Measurements from ENCODE around the gene ZNF479.
"Not testable (repeated sequence)": the region's sequence is repeated elsewhere in the genome, so short reads cannot be mapped to it uniquely, and the experiment has no call there.

The ZNF479 gene

DNA sequence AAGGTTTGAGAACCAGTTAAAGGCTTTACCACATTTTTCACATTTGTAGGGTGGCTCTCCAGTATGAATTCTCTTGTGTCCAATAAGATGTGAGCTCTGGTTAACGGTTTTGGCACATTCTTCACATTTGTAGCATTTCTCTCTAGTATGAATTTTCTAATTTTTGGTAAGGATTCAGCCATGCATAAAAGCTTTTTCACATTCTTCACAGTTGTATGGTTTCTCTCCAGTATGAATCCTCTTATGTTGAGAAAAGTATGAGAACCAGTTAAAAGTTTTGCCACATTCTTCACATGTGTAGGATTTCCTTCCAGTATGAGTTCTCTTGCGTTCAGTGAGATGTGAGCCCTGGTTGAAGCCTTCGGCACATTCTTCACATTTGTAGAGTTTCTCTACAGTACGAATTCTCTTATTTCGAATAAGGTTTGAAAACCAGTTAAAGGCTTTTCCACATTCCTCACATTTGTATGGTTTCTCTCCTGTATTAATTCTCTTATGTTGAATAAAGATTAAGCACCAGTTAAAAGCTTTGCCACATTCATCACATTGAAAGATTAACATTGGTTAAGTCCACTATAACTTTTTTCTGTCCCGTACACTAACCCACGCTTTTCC lies 33.2 kb upstream of the ZNF479 start:
- H3K4me3 ChIP-seq (ENCODE audit: low read depth, low read length), result no peak overlapping the region
- DNase-seq (ENCODE audit: low read depth), result no peak
- TF ChIP-seq, protein P1, sequence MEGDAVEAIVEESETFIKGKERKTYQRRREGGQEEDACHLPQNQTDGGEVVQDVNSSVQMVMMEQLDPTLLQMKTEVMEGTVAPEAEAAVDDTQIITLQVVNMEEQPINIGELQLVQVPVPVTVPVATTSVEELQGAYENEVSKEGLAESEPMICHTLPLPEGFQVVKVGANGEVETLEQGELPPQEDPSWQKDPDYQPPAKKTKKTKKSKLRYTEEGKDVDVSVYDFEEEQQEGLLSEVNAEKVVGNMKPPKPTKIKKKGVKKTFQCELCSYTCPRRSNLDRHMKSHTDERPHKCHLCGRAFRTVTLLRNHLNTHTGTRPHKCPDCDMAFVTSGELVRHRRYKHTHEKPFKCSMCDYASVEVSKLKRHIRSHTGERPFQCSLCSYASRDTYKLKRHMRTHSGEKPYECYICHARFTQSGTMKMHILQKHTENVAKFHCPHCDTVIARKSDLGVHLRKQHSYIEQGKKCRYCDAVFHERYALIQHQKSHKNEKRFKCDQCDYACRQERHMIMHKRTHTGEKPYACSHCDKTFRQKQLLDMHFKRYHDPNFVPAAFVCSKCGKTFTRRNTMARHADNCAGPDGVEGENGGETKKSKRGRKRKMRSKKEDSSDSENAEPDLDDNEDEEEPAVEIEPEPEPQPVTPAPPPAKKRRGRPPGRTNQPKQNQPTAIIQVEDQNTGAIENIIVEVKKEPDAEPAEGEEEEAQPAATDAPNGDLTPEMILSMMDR (IDR thresholded peaks at IDR 0.05; ENCODE audit: control insufficient read depth, extremely low read depth, insufficient read depth), result no peak

DNA sequence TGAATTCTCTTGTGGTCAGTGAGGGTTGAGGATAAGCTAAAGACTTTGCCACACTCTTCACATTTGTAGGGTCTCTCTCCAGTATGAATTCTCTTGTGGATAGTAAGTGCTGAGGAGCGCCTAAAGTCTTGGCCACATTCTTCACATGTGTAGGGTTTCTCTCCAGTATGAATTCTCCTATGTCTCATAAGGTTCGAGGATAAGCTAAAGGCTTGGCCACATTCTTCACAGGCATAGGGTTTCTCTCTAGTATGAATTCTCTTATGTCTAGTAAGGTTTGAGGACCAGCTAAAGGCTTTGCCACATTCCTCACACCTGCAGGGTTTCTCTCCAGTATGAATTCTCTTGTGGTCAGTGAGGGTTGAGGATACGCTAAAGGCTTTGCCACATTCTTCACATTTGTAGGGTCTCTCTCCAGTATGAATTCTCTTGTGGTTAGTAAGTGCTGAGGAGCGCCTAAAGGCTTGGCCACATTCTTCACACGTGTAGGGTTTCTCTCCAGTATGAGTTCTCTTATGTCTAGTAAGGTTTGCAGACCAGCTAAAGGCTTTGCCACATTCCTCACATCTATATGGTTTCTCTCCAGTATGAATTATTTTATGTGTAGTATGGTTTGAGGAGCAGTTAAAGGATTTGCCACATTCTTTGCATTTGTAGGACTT lies 12.0 kb downstream of the ZNF479 start:
- not testable (repeated sequence) for H3K4me3 ChIP-seq (ENCODE audit: low read depth, low read length); DNase-seq (ENCODE audit: low read depth)

Data from LNCaP clone FGC (cell line).